Testis (tissue), 2 donors: Measurements from ENCODE around the gene HIPK4.

Source experiments
- POLR2A ChIP-seq: fragments of 450-650 bp; IDR thresholded peaks from one replicate; pipeline ENCODE4 v1.6.1; 2017; ENCODE audit warnings: antibody characterized with exemption, mild to moderate bottlenecking, moderate library complexity
- TF ChIP-seq, protein P1 (sequence below), 3 experiments: fragments of 450-650 bp in 2 of 3; fragments of 200-600 bp in 1 of 3; sonication (generic) in 1 of 3; IDR thresholded peaks; one replicate each; pipeline ENCODE4 v1.5.1; 2016 to 2019; ENCODE audit warnings: antibody characterized with exemption in 3 of 3, mild to moderate bottlenecking in 2 of 3, moderate library complexity in 1 of 3

DNA sequence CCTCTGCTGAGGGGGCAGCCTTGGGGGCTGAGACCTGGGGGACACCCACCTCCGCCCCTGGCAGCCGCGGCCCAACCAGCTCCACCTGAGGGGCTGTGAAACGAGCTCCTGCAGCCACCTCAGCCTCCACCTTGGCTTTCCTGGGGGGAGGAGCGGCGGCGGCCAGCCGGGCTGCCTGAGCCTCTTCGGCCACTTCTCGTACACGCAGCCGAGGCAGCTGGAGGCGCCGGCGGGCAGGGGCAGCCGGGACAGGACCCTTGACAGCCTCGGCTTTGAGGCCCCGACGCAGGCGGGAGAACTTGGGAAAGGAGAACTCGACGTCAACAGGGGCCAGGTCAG, 7.6 kb upstream of the HIPK4 start:
- TF ChIP-seq, protein P1, sequence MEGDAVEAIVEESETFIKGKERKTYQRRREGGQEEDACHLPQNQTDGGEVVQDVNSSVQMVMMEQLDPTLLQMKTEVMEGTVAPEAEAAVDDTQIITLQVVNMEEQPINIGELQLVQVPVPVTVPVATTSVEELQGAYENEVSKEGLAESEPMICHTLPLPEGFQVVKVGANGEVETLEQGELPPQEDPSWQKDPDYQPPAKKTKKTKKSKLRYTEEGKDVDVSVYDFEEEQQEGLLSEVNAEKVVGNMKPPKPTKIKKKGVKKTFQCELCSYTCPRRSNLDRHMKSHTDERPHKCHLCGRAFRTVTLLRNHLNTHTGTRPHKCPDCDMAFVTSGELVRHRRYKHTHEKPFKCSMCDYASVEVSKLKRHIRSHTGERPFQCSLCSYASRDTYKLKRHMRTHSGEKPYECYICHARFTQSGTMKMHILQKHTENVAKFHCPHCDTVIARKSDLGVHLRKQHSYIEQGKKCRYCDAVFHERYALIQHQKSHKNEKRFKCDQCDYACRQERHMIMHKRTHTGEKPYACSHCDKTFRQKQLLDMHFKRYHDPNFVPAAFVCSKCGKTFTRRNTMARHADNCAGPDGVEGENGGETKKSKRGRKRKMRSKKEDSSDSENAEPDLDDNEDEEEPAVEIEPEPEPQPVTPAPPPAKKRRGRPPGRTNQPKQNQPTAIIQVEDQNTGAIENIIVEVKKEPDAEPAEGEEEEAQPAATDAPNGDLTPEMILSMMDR (IDR thresholded peaks at IDR 0.05): no peak
- TF ChIP-seq POLR2A: no peak
